ENCODE measurements around the gene AHCYL1.
A peak's percentile ranks its signal among the peaks of the same experiment; 100 is the strongest.
"Not testable (repeated sequence)": the region's sequence is repeated elsewhere in the genome, so short reads cannot be mapped to it uniquely, and the experiment has no call there.

The AHCYL1 gene

DNA sequence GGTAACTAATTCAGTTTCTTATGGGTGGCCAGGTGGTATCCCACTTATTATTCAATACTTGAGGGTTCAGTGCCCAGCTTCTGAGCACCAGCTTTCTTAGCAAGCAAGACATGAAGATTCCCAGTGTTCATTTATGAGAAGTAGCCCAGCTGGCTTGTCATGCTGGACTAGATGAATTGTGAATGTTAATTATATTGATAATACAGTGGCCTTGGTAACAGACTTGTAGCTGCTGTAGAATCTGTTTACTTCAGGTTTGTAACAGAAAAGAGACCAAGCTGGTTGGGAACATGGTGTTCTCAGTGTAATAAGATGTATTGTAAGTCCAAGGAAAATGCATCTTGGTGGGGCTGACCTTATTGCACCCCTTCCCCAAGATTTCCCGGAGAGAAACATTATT is 10.1 kb downstream of the AHCYL1 start:
- no peak for FAIRE-seq

DNA sequence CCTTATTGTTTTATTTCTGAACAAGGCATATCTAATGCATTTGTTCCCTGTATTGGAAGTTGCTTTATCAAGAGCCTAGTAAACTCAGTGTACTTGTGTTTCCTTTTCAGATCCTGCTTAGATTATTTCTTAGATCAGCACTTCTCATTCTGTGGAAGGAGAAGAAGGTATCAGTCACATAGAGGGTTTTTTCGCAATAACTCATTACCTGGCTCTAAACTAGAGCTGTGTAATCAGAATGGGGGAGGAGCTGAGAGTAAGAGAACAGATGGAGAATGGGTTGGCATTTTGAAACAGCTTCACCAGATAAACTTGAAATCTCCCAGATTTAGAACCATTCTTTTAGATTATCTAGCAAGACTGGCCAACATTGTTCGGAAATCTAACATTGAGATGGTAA is 11.0 kb downstream of the AHCYL1 start:
- FAIRE-seq (no peak), DNase-seq (ENCODE audit: extremely low spot score, insufficient read length, low read depth) (no peak)

More for the DNA sequence above, 10.1 kb downstream of the AHCYL1 start:
- no peak for DNase-seq (ENCODE audit: extremely low spot score, insufficient read length, low read depth)

DNA sequence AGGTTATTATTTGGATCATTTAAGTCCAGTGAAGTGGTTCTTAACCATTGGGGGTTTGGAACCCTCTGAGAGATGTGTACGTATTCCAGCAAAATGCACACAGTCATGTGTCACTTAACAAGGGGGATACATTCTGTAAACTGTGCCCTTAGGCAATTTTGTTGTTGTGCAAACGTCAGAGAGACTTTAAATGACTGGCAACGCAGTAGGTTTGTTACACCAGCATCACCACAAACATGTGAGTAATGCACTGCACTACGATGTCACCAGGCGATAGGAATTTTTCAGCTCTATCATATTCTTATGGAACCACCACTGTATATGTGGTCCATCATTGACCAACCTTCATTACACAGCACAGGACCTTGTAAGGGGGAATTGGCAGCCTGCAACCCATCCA is 11.9 kb downstream of the AHCYL1 start:
- DNase-seq (ENCODE audit: extremely low spot score, insufficient read length, low read depth) (no peak), FAIRE-seq (no peak)

DNA sequence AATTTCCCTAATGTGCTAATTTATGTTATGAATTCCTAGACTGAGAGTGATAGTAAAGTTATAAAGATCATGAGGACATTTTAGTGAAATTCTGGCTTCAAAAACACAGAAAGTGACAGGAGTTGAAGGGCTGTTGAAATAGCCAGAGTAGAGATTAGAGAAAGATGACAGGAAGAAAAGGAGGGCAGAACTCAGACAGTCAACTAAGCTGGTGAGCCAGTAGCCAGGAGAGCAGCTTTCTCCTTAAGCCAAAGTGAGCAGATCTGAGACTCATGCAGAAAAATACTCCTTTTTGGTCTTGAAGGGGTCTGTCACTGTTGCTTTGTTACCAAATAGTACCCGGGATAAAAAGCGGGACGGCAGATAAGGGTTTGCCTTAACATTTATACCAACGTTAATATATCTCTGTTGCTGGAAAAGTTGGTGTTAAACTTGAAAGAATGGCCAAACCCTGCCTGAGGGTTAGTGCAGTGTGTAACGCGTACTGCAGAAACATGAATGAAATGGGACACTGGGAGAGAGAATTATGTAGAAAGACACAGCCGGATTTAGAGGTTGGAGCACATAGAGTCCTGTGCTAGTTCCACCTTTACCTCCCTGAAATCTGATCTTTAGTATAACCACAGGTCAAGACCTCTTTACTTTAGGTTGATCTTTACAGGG is 12.8 kb downstream of the AHCYL1 start:
- FAIRE-seq (no peak), DNase-seq (ENCODE audit: extremely low spot score, insufficient read length, low read depth) (no peak)

DNA sequence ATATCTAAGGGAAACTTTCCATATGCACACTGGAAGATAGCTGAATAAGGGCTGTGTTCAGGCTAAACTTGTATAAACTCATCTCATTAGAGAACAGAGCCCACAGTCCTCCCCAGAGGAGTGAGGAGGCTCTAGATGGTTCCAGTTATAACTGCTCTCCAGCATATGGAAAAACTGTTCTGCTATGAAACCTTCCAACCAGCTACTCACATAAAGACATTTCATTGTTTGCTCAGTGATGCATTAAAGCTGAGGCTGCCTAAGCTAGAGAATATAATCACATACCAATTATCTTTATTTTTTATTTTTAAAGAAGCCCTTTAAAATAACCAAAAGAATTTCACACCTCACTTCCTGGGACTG is 13.3 kb downstream of the AHCYL1 start:
- no peak for DNase-seq (ENCODE audit: extremely low spot score, insufficient read length, low read depth)
- FAIRE-seq: no peak

DNA sequence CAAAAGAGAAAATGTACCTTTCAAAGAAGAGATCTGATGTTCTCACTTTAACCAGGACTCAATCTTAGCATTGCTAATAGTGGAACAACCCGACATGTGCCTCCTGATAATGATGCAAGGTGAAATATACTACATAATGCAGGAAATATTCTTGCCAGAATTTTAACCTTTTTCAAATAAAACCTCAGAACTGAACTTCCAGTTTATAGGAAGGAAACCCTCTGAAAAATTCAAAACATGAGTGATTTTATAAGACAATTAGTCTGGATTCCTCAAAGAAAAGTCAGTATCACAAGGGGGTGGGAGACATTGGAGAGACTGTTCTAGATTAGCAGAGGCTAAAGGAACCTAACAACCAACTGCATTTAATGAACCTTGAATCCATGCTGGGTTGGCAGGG is 18.1 kb downstream of the AHCYL1 start:
- DNase-seq (ENCODE audit: extremely low spot score, insufficient read length, low read depth): no peak
- no peak for FAIRE-seq

DNA sequence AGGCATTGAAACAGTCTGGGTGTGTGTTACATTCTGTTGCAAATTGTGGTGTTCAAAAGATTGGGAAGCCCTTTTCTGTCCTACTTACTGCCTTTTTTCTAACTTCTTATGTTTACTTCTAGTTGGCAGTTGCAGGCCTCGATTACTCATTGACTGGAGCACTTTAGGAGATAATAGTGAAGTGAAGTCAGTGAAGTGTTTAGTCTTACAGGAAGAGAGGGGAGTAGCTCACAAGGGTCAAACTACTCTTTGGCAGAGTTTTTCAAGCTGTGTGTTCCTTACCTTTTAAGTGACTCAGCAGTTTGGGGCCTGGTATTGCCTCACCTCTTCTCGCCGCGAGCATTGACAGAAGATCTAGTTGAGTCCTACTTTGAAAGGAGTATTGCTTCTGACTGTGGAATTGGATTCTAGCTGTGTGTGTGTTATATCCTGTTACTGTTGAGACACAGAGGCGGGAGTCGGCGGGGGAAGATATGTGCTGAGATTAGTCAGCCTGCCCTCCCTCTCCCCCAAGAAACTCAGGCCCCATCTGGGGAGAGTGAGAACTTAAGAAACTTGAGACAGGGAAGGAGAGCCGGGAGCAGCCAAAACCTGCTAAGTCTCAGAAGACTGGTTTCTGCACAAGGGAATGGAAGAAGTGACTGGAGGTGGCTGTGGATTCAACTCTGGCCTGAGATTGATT is 19.3 kb downstream of the AHCYL1 start:
- peak; percentile 87 for FAIRE-seq
- DNase-seq (ENCODE audit: extremely low spot score, insufficient read length, low read depth): peak; percentile 30

DNA sequence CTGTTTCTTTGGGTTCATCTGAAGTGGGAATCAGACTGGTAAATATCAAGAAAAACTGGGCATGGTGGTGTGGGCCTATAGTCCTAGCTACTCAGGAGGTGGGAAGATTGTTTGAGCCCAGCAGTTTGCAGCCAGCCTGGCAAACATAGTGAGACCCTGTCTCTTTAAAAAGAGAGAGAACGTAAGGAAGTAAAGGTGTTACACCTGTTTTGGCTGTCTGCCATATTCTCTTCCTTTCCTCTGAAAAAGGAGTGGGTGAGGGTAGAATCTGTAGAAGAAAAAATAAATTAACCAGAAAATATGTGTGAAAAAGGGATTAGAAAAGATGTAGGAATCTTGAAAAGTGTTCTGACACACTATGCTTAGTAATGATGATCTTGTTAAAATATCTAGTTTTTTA is 20.0 kb downstream of the AHCYL1 start:
- FAIRE-seq (no peak), DNase-seq (ENCODE audit: extremely low spot score, insufficient read length, low read depth) (no peak)

DNA sequence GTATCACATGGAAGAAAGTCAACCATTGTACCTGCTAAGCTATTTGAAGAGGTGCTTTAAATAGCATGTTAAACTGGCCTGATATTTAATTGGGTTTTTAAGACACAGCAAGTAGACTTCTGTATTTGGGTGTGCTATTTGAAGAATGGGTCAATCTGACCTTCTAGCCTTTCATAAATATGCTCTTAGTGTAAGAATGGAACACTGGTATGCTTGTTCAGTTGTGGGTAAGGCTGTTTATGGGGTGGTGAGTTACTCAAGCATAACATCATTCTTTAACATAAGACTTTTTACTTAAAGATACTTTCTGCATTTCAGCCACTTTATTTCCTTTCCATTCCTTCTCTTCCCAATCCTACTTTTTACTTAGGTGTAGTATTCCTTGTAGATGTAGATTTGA is 21.4 kb downstream of the AHCYL1 start:
- no peak for FAIRE-seq

DNA sequence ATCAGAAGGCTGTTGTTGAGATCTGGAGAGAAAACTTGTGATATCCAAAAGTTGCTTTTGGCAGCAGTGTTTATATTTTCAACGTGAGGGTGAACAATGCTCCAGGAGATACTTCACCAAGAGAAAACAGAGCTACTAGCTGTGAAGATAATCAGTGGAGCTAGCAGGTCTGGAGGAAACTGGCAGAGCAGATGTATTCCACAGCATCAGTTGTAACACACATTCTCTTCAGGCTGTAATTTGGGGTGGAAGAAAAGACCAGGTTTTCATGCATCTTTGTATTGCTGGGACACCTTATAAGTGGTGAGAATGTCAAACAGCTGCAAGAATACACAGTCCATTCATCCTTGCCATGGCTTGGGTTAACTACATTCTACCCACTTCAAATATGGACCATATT is 22.0 kb downstream of the AHCYL1 start:
- no peak for FAIRE-seq
- DNase-seq (ENCODE audit: extremely low spot score, insufficient read length, low read depth): no peak

More for the DNA sequence above, 21.4 kb downstream of the AHCYL1 start:
- no peak for DNase-seq (ENCODE audit: extremely low spot score, insufficient read length, low read depth)

DNA sequence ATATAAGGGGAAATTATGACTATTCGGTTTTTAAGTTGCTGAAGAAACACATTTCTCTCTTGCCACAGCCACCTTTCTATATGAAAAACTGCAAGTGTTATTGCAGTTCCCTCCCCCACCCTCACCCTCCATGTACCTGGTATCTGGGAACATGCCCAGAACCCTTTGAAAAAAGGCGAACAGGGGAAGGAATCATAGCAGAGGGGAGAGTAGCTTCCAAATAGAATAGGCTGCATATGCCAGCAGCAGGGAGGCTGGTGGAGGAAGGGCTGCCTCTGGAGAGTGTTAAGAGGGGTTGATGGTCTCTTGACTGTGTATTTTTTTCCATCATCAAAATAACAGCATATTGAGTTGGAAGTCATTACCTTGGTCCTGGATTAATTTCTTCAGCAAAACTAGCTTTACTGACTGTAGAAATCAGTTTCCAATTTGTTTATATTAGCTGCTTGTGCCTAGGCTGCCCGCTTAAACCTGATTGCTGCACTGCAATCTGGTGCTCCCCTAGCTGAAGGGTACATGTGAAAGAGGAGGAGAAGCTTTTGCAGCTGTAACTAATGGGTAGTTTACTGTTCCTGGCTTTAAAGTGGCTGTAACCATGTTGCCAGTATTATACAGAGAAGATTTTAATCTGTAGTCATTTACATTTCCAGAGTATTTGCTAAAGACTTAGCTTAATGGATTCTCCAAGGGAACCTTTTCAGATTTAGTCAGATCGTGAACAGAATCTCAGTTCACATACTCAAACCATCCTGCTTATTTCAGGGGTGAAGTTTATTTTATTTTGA is 22.7 kb downstream of the AHCYL1 start:
- FAIRE-seq (no peak), DNase-seq (ENCODE audit: extremely low spot score, insufficient read length, low read depth) (no peak)

DNA sequence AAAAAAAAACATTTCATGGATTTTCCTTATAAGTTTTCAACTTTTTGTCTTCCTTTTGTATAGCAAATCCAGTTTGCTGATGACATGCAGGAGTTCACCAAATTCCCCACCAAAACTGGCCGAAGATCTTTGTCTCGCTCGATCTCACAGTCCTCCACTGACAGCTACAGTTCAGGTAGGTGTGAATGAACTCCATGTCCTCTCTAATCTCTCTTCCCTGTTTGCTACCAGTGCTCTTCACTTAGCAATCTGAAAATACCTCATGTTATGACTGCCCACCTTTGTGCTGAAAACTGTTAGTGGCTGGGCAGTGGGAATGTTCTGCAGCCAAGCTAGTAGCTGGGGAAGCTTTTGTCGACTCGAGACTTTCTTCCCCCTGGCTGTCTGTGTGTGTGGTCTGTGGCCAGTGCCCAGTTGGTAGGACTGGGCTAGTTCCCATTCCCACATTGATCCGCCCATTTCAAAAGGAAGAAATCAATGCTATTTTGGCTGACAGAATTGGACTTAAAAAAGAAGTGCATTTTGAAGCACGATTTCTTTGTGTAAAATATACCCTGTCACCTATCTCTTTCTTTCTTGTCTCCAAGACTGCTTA is 24.5 kb downstream of the AHCYL1 start:
- DNase-seq (ENCODE audit: extremely low spot score, insufficient read length, low read depth) (no peak), FAIRE-seq (no peak)

DNA sequence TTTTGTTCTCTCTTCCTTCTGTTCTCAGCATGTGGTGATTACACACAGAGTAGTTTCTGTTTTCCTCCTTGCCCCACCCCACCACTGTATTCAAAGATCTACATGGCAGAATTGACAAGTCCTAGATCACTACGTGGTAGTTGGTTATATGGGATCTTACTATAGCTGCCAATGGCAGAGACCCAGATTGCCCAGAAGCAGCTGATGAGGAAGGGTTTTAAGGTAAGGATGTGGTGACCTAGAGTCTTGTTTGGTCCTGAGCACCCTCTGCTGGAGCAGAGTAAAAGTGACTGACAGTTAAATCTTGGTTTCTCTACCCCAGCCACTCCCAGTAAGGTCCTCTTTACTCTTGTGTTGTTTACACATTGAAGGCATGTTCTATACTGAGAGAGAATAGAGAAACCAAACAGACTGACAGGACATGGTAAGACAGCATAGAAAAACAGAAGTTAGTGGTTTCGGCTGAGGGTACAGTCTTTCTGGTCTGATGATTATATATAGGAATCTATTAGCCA is 27.0 kb downstream of the AHCYL1 start:
- DNase-seq (ENCODE audit: extremely low spot score, insufficient read length, low read depth) (peak; percentile 51), FAIRE-seq (peak; percentile 97)

DNA sequence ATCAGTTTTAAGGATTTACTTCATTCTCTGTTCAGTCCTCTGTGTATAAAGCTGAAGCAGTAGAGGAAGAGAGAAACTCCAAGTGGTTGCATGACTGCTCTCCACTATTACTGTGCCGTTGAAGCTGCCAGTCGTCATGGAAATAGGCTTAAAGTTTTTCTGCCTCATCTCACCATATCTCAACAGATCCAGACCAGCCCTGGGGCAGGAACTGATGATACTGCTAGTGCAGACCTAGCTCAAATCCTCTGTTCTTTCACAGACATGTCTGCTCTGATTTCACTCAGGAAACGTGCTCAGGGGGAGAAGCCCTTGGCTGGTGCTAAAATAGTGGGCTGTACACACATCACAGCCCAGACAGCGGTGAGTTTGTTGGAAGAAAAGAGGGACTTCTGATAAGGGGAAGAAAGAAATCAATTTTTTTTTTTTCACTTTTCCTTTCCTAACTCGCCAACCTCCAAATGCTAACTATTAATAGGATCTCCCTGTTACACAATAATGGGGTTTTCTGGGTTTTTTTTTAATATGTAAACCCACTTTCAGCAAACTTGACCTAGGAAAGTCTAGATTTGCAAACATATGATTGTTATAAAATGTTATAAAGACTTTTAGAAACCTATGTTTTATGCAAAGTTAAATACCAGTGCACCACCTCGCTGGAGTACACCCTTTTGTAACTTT is 27.7 kb downstream of the AHCYL1 start:
- no peak for DNase-seq (ENCODE audit: extremely low spot score, insufficient read length, low read depth)
- FAIRE-seq: no peak

DNA sequence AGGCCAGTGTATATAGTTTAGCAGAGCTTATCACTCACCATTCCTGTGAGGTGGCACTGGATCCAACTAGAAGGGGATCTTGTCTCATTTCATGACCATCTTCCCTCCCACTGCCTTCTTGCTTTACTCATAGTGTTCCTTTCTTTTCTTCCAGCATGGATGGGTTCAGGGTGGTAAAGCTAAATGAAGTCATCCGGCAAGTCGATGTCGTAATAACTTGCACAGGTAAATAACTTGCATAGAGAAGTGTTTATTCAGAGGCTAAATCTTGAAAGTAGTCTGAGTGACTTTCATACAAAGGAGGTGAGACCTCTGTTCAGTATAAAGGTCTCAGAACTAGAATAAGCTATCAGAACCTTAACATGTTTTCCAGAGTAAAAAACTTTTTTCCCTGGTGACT is 33.2 kb downstream of the AHCYL1 start:
- FAIRE-seq (no peak), DNase-seq (ENCODE audit: extremely low spot score, insufficient read length, low read depth) (no peak)

DNA sequence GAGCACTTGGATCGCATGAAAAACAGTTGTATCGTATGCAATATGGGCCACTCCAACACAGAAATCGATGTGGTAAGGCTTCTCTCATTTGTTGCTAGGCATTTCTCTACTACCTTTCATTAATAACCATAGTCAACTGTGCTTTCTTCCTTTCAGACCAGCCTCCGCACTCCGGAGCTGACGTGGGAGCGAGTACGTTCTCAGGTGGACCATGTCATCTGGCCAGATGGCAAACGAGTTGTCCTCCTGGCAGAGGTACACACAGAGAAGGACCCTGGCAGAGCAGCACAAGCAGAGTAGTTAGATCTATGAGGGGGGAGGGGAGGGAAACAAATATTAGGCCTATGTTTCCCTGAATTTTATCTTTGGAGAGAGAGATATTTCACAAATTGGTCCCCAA is 33.8 kb downstream of the AHCYL1 start:
- DNase-seq (ENCODE audit: extremely low spot score, insufficient read length, low read depth): no peak
- no peak for FAIRE-seq

DNA sequence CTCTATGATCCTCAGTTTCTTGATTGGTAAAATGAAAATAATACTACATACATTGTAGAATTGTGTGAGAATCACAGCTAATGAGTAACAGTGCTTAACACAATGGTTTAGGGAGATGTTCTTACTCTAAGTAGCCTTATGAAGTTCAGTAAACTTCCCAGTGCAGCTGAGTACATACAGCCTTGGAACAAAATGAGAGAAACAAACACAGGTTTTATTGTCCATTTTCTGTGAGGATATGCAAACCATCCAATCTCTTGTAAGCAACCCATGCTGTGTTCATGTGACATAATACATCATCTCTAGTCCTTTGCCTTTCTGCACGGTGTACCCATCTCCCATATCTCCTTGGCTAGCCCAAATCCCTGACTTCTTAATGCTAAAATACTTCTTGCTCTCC is 35.2 kb downstream of the AHCYL1 start:
- no peak for FAIRE-seq

DNA sequence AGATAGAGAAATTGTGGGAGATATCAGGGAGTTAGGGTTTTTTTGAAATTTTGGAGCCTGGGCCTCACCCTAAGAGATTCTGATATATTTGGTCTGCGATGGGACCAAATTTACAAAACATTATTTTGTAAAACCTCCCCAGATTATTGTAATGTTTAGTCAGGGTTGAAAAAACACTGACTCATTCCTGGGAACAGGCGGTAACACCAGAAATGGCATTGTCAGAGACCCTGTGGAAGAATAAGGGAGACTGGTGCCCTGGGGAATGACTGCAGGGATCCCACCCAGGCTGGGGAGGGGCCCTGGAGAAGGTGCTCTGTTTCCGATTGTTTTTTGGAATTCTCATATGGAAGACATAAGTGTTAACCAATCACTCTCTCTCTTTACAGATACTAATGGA is 36.7 kb downstream of the AHCYL1 start:
- DNase-seq (ENCODE audit: extremely low spot score, insufficient read length, low read depth): no peak
- no peak for FAIRE-seq

More for the DNA sequence above, 35.2 kb downstream of the AHCYL1 start:
- no peak for DNase-seq (ENCODE audit: extremely low spot score, insufficient read length, low read depth)

DNA sequence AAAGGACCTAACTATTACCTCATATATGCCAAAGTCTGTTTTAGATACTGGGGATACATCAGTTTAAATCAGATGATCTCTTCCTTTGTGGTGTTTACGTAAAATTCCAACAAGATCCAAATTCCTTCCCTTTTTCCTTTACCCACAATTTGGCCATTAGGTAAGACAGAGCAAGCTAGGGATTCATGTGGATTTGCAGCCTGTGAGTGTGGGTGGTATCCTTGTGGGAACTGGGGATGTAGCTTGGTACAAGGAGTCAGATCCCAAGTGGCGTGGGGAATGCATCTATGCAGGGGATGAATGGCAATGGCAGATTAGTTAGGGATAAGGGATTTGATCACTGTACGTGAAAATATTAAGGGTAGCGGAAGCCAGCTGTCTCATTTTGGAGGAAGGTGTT is 40.0 kb downstream of the AHCYL1 start:
- no peak for DNase-seq (ENCODE audit: extremely low spot score, insufficient read length, low read depth)
- no peak for FAIRE-seq

DNA sequence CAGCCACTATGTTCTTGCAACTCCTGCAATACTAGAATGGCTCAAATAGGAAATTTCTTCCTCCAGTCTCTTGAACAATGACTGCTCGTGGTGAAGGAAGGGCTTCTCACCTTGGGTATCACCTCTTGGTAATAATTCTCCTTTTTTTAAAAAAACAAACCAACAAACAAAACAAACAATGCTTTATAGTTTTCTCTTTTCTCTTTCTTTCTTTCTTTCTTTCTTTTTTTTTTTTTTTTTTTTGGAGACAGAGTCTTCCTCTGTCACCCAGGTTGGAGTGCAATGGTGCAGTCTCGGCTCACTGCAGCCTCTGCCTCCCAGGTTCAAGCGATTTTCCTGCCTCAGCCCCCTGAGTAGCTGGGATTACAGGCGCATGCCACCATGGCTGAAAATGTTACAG is 46.1 kb downstream of the AHCYL1 start:
- FAIRE-seq; DNase-seq (ENCODE audit: extremely low spot score, insufficient read length, low read depth): not testable (repeated sequence)

All from GM18507 (cell line).